ENCODE results near the gene DYRK4. TPM values are rescaled to one million over a fixed set of nuclear protein-coding genes. Genes with fewer than 3 reads are reported as not detected.
A peak's percentile ranks its signal among the peaks of the same experiment; 100 is the strongest.

Gene DYRK4
- polyA plus RNA-seq, 6 donors from 2014 or later, result 32.1 to 49.4 (median 43.1) TPM

DNA sequence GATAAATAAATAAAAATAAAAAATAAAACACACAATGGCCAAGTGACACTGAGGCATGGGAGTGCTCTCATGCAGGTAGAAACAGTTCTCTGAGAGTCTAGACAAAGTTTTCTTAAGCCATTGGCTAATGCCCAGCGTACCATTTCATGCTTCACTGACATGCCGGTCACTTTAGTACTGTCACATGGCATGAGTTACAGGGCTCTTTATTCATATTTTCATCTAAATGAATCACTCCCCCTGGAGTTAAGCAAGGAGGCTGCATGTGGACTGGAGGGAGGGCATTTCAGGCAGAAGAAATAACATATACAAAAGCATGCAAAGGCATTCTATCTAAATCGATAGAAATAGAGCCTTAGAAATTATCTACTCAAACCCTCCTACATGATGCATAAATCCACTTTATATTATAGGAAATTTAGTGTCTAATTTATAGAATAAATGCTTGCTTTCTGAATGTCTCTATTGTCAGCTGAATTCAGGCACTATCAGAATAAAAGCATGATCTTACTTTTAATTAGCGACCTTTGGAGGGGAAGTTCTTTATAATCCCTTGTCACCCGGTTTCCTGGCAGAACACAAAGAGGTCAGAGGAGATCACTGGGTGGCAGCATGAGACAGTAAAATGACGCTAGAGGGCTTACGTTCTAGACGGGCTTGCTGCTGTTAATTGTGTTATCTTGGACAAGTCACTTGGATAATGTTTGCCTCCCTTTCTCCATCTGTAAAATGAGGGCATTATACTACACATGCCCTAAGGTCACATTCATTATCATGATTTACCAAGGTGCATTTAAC lies 17.5 kb downstream of the DYRK4 start:
- H3K27ac Mint-ChIP-seq, result no peak overlapping the region
- ATAC-seq (ENCODE audit: low read depth in 2 of 2) (peak; percentile 49 to 75), DNase-seq (peak; percentile 18)
- H3K4me3 Mint-ChIP-seq, result peak overlapping the region in 1 of 8 donors; percentile 10
- no peaks in the 10 kb centered on the region for H3K9me3 Mint-ChIP-seq
- H3K36me3 Mint-ChIP-seq, result no peaks in the 10 kb centered on the region
- peaks cover 6 to 13% (median 13%) of the 10 kb centered on the region in 3 donors for H3K4me1 Mint-ChIP-seq
- no peaks in the 10 kb centered on the region for H3K27me3 Mint-ChIP-seq

DNA sequence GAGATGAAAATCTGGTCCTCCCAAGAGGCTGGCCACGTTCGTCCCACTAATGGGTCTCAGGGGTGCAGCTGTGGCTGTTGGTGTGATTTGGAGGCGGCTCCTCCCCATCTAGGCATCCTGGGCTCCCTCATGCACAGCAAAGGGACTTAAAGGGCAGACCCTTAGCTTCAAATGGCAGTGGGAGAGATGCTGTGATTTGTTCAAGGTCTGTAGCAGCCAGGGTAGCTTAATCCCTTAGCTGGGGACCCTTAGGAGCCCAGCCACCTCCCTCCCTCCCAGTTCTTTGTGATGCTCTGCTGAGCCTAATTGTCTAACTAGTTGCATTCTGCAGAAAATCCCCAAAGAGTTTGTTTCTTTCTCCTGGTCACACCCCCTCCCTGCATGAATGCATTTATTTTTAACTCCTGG lies 18.3 kb downstream of the DYRK4 start:
- H3K9me3 Mint-ChIP-seq, result no peaks in the 10 kb centered on the region
- H3K27ac Mint-ChIP-seq, result no peak overlapping the region
- H3K36me3 Mint-ChIP-seq, result no peaks in the 10 kb centered on the region
- peaks cover 6 to 13% (median 13%) of the 10 kb centered on the region in 3 donors for H3K4me1 Mint-ChIP-seq
- no peaks in the 10 kb centered on the region for H3K27me3 Mint-ChIP-seq
- no peak overlapping the region for H3K4me3 Mint-ChIP-seq
- ATAC-seq (ENCODE audit: low read depth in 2 of 2) (no peak), DNase-seq (no peak)

DNA sequence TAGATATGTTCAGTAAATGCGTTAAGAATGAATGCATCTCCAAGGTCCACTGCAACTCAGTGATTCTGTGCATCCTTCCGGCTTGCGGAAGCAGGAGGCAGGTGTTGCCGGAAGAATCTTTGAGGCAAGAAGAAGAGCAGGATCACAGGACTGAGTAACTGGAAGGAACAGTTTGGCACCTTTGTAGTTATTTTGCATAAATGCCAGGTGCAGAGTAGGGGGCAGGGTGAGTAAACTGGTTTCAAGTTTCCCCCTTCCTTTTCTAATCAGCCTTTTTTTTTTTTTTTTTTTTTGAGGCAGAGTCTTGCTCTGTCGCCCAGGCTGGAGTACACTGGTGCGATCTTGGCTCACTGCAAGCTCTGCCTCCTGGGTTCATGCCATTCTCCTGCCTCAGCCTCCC lies 22.3 kb downstream of the DYRK4 start:
- Mint-ChIP-seq H3K4me1 (peaks cover 6 to 13% (median 13%) of the 10 kb centered on the region in 3 donors), H3K27me3 (no peaks in the 10 kb centered on the region), H3K4me3 (no peak overlapping the region), H3K36me3 (peaks cover under 1 to 4% of the 10 kb centered on the region in 2 donors), H3K27ac (peak overlapping the region in 1 of 6 donors; percentile 70), H3K9me3 (peaks cover 0 to under 1% (median 0%) of the 10 kb centered on the region in 7 donors)
- DNase-seq (no peak), ATAC-seq (ENCODE audit: low read depth in 2 of 2) (no peak)

DNA sequence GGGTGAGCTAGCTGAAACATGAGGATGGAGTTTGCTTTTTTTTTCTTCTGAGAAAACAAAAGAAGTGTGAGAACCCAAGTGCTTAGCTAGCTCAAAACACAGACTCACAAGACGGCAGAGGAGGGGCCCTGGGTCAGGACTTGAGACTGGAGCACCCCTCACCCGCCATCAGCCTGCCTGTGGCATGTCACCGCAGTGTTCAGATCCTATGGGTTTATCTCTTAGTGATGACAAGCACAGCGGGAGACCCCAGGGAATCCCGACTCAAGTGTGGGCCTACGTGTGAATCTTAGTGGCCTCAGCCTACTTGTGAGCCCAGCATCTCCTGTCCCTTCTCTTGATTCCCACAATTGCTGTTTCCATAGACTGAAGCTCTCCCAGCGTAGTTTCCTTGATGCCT lies 22.9 kb downstream of the DYRK4 start:
- Mint-ChIP-seq H3K4me1 (peaks cover 6 to 11% (median 9%) of the 10 kb centered on the region in 3 donors), H3K36me3 (peaks cover 7 to 11% of the 10 kb centered on the region in 2 donors)

DNA sequence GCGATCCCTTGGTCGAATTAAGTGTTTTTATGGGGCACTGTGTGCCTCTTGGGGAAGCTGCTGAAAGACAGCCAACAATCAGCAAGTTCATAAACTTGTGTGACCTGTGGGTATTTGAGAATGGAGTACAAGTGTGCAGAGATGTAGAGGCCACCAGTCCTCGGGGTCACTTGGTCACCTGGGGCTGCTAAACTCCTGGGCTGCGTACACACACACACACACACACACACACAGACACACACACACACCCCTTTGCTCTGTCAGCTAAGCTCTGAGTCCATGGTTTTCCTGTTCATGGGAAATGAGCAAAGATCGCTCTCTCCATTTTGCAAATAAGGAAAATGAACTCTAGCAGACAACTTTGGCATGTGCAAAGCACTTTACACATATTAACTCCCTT lies 24.5 kb downstream of the DYRK4 start:
- no peak overlapping the region for H3K4me3 Mint-ChIP-seq
- peaks cover 0 to 5% (median 1%) of the 10 kb centered on the region in 7 donors for H3K9me3 Mint-ChIP-seq
- no peak for DNase-seq
- no peak overlapping the region for H3K27ac Mint-ChIP-seq
- no peak for ATAC-seq (ENCODE audit: low read depth in 2 of 2)
- H3K27me3 Mint-ChIP-seq, result no peaks in the 10 kb centered on the region
- H3K4me1 Mint-ChIP-seq, result peaks cover 0 to 7% (median 6%) of the 10 kb centered on the region in 3 donors
- H3K36me3 Mint-ChIP-seq, result peaks cover 13 to 17% of the 10 kb centered on the region in 2 donors

More for the DNA sequence above, 22.9 kb downstream of the DYRK4 start:
- Mint-ChIP-seq H3K4me3 (no peak overlapping the region), H3K9me3 (peaks cover 0 to 5% (median 1%) of the 10 kb centered on the region in 7 donors), H3K27me3 (no peaks in the 10 kb centered on the region), H3K27ac (no peak overlapping the region)
- DNase-seq (no peak), ATAC-seq (ENCODE audit: low read depth in 2 of 2) (no peak)

DNA sequence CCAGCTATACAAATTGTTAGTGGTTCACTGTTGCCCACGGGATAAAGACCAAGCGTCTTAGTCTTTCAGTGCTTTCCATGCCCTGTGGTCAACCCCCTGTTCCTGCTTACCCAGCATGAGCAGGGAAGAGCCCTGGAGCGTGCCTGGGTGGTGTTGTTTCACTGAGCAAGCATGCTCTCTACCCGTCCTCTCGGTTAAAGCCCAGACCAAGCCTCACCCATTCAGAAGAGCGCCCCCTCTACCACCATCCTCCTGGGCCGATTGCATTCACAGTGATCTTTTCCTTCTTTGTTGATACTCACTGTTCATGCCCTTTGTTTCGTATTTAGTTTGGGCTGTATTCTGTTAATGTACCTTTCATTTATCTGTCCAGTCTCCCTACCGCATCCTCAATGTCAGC lies 25.1 kb downstream of the DYRK4 start:
- H3K4me3 Mint-ChIP-seq, result no peak overlapping the region
- no peak for DNase-seq
- H3K27ac Mint-ChIP-seq, result no peak overlapping the region
- H3K4me1 Mint-ChIP-seq, result peaks cover 0 to 7% (median 6%) of the 10 kb centered on the region in 3 donors
- no peaks in the 10 kb centered on the region for H3K27me3 Mint-ChIP-seq
- peaks cover 13 to 18% of the 10 kb centered on the region in 2 donors for H3K36me3 Mint-ChIP-seq
- H3K9me3 Mint-ChIP-seq, result peaks cover 0 to 5% (median 1%) of the 10 kb centered on the region in 7 donors
- no peak for ATAC-seq (ENCODE audit: low read depth in 2 of 2)

DNA sequence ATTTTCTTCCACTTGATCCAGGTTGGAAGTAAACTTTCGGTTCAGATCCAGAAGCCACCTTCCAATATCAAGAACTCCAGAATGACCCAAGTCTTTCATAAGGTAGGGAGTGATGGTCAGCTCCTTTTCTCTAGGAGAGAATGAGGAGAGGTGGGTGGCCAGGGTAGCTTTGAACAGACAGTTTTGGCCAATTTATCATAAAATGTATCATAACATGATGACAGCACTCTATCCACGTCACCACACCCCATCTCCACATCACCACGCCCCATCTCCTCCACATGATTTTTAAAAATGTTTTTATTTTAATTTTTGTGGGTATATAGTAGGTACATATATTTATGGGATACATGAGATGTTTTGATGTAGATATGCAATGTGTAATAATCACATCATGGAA lies 26.9 kb downstream of the DYRK4 start:
- H3K27ac Mint-ChIP-seq, result no peak overlapping the region
- ATAC-seq (ENCODE audit: low read depth in 2 of 2), result no peak

DNA sequence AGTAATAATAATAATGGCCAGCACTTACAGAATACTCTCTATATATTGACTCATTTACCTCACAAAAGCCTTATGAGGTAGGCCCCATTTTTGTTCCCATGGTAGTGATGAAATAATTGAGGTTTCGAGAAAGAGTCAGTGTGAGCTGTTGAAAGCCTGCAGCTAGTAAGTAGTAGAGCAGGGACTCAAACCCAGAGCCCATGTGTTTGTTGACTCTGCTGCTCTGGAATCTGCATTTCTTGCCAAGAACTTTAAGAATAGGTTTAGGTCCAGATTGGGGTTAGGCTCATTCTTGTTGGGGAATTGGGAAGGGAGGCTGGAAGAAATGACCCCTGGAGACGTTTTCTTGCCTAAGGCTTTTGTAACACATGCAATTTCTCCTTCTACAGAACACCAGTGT lies 27.9 kb downstream of the DYRK4 start:
- peaks cover 13 to 18% of the 10 kb centered on the region in 2 donors for H3K36me3 Mint-ChIP-seq
- peaks cover 0 to 5% (median 1%) of the 10 kb centered on the region in 7 donors for H3K9me3 Mint-ChIP-seq
- no peak overlapping the region for H3K27ac Mint-ChIP-seq
- H3K27me3 Mint-ChIP-seq, result no peaks in the 10 kb centered on the region
- H3K4me1 Mint-ChIP-seq, result no peaks in the 10 kb centered on the region
- H3K4me3 Mint-ChIP-seq, result no peak overlapping the region
- ATAC-seq (ENCODE audit: low read depth in 2 of 2) (no peak), DNase-seq (no peak)

More for the DNA sequence above, 26.9 kb downstream of the DYRK4 start:
- peaks cover 13 to 18% of the 10 kb centered on the region in 2 donors for H3K36me3 Mint-ChIP-seq
- H3K4me1 Mint-ChIP-seq, result peaks cover 0 to 4% (median 4%) of the 10 kb centered on the region in 3 donors
- H3K27me3 Mint-ChIP-seq, result no peaks in the 10 kb centered on the region
- no peak overlapping the region for H3K4me3 Mint-ChIP-seq
- H3K9me3 Mint-ChIP-seq, result peaks cover 0 to 5% (median 1%) of the 10 kb centered on the region in 7 donors
- DNase-seq, result no peak

DNA sequence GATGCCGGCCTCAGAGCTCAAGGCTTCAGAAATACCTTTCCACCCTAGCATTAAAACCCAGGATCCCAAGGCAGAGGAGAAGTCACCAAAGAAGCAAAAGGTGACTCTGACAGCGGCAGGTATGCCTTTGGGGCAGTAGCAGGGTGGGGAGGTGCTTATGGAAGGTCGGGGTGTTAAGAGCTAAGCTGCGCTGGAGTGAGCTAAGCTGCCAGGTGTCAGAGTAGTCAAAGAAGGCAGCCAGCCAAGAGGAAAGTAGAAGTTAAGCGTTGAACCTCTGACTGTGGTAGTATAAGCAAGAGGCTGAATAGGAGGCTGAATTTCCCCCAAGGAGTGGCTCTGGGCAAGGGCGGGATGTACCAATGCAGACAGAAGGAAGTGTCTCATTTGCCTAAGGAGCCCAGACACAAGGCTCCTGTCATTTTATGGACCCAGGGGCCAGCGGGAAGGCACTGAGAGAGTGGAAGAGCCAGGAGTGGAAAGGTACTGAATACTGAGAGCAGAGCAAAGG lies 29.2 kb downstream of the DYRK4 start:
- no peak overlapping the region for H3K4me3 Mint-ChIP-seq
- H3K4me1 Mint-ChIP-seq, result no peaks in the 10 kb centered on the region
- DNase-seq, result no peak
- H3K27ac Mint-ChIP-seq, result peak overlapping the region in 1 of 6 donors; percentile 53
- no peak for ATAC-seq (ENCODE audit: low read depth in 2 of 2)
- peaks cover 13 to 18% of the 10 kb centered on the region in 2 donors for H3K36me3 Mint-ChIP-seq
- no peaks in the 10 kb centered on the region for H3K27me3 Mint-ChIP-seq
- peaks cover 0 to 5% (median 1%) of the 10 kb centered on the region in 7 donors for H3K9me3 Mint-ChIP-seq

DNA sequence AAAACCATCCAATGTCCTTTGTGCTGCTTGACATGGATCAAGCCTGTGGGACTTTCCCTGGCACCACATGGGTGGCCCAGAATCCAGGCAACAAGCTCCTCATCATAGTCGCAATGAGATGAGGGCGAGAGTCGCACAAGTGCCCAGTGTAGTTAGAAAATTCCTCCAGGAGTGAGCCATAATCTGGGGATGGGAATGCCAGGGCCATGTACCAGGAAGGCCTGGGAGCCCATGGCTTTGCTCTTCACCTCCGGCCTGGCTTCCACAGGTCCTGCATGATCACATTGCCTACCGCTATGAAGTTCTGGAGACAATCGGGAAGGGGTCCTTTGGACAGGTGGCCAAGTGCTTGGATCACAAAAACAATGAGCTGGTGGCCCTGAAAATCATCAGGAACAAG lies 33.9 kb downstream of the DYRK4 start:
- no peak for DNase-seq
- no peaks in the 10 kb centered on the region for H3K9me3 Mint-ChIP-seq
- ATAC-seq (ENCODE audit: low read depth in 2 of 2), result no peak
- no peak overlapping the region for H3K4me3 Mint-ChIP-seq
- H3K27me3 Mint-ChIP-seq, result no peaks in the 10 kb centered on the region
- H3K27ac Mint-ChIP-seq, result no peak overlapping the region
- peaks cover 0 to 17% of the 10 kb centered on the region in 2 donors for H3K36me3 Mint-ChIP-seq
- peaks cover 0 to 3% (median 0%) of the 10 kb centered on the region in 3 donors for H3K4me1 Mint-ChIP-seq

DNA sequence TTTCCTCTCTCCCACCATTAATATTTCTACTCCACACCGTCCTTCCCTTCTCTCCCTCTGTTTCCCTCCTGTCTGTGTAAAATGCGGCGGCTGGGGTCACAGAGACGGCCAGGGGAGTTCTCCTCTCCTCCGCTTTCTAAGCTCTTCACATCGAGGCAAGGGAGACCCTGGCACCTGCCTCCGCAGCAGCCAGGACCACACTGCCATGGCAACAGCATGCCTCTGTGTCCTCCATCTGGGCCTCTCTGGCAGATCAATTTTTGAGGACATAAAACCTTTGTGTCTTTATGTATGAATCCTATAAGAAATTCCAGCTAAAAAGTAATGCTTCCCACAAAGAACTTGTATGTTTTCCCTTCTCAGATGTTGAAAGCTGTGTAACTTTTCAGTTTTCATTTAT lies 41.4 kb downstream of the DYRK4 start:
- H3K4me1 Mint-ChIP-seq, result peaks cover 11 to 23% (median 22%) of the 10 kb centered on the region in 3 donors
- H3K4me3 Mint-ChIP-seq, result peak overlapping the region in 1 of 8 donors; percentile 49
- ATAC-seq (ENCODE audit: low read depth in 2 of 2) (no peak), DNase-seq (no peak)
- H3K27ac Mint-ChIP-seq, result peak overlapping the region in 1 of 6 donors; percentile 36
- H3K27me3 Mint-ChIP-seq, result no peaks in the 10 kb centered on the region
- no peaks in the 10 kb centered on the region for H3K9me3 Mint-ChIP-seq
- no peaks in the 10 kb centered on the region for H3K36me3 Mint-ChIP-seq

DNA sequence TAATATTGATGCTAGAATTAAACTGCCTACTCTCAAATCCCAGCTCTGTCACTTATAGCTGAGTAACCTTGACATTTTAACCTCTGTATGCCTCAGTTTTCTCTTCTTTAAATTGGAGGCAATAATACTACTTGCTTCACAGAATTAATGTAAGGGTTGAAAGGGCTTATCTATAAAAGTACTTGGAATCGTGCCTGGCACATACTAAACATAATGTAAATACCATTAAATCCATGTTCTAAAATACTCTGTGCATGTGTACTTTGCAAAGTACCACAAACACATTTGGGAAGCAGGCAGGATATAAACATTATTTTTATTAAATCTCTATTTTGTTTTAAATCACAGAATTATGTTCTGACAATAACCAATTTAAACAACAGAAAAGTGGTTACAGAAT lies 41.9 kb downstream of the DYRK4 start:
- Mint-ChIP-seq H3K9me3 (no peaks in the 10 kb centered on the region), H3K27ac (no peak overlapping the region), H3K4me3 (no peak overlapping the region), H3K36me3 (no peaks in the 10 kb centered on the region), H3K4me1 (peaks cover 11 to 23% (median 22%) of the 10 kb centered on the region in 3 donors), H3K27me3 (no peaks in the 10 kb centered on the region)
- ATAC-seq (ENCODE audit: low read depth in 2 of 2) (no peak), DNase-seq (no peak)

DNA sequence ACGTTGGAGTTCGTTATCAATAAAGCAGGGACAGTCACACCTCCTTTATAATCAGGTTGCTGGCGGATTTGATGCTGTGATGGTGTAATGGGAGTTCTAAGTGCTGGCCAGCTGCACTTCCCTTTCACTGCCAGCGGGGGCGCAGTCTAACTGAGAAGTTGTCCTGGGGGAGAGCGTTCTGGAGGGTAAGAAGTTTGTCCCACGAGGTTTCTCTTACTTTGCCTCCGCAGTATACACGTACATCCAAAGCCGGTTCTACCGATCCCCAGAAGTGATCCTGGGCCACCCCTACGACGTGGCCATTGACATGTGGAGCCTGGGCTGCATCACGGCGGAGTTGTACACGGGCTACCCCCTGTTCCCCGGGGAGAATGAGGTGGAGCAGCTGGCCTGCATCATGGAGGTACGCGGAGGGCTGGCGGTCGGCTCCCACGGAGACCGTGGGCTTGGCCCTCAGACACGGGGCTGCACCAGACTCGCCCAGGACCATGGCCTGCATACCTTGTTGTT lies 42.7 kb downstream of the DYRK4 start:
- Mint-ChIP-seq H3K9me3 (no peaks in the 10 kb centered on the region), H3K4me1 (peaks cover 11 to 28% (median 27%) of the 10 kb centered on the region in 3 donors), H3K4me3 (peak overlapping the region; percentile 93 to 99 (median 98)), H3K27ac (peak overlapping the region; percentile 84 to 94 (median 90)), H3K27me3 (no peaks in the 10 kb centered on the region), H3K36me3 (no peaks in the 10 kb centered on the region)
- peak; percentile 73 for DNase-seq
- ATAC-seq (ENCODE audit: low read depth in 2 of 2), result peak; percentile 91 to 96

DNA sequence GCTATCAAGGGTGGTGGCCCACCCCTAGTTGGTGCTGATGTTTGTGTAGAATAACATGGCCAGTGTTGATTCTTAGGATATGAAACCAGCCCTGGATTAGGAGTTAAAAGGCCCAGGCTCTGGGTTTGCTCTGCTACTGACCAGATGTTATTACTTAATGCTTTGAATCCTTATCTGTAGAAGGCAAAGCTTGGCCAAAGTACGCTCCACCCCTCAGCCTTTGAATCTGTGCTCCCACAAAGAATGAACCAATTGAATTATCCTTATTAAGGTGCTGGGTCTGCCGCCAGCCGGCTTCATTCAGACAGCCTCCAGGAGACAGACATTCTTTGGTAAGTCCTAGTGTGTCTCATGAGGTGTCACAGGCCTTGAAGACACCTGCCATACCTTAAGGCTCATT lies 45.0 kb downstream of the DYRK4 start:
- Mint-ChIP-seq H3K4me1 (peaks cover 11 to 29% (median 28%) of the 10 kb centered on the region in 3 donors), H3K27me3 (no peaks in the 10 kb centered on the region), H3K9me3 (no peaks in the 10 kb centered on the region), H3K4me3 (peak overlapping the region in 4 of 8 donors; percentile 29 to 93 (median 38)), H3K27ac (no peak overlapping the region), H3K36me3 (no peaks in the 10 kb centered on the region)
- DNase-seq, result no peak
- no peak for ATAC-seq (ENCODE audit: low read depth in 2 of 2)
